ENCODE data around the gene C2orf72.

- TF ChIP-seq ELK1 (IDR thresholded peaks at IDR 0.05; ENCODE audit: borderline replicate concordance, low read depth, low read length): no peak
- no peak for TF ChIP-seq CTCF (conservative IDR thresholded peaks at IDR 0.05; ENCODE audit: low read depth, low read length)
- TF ChIP-seq CEBPB (IDR thresholded peaks at IDR 0.05; ENCODE audit: low read depth, low read length): no peak
- TF ChIP-seq POLR2A (IDR thresholded peaks at IDR 0.05; ENCODE audit: low read depth, low read length): no peak
- no peak for TF ChIP-seq MAFK (IDR thresholded peaks at IDR 0.05; ENCODE audit: low read depth, low read length)
- no peak for TF ChIP-seq SMC3 (IDR thresholded peaks at IDR 0.05; ENCODE audit: low read depth, low read length)
- no peak for TF ChIP-seq RFX5 (IDR thresholded peaks at IDR 0.05; ENCODE audit: low read depth, low read length)
- TF ChIP-seq CHD1 (IDR thresholded peaks at IDR 0.05; ENCODE audit: low read depth, low read length): no peak
- TF ChIP-seq RAD21 (IDR thresholded peaks at IDR 0.05; ENCODE audit: low read length): no peak
- TF ChIP-seq, protein P1, sequence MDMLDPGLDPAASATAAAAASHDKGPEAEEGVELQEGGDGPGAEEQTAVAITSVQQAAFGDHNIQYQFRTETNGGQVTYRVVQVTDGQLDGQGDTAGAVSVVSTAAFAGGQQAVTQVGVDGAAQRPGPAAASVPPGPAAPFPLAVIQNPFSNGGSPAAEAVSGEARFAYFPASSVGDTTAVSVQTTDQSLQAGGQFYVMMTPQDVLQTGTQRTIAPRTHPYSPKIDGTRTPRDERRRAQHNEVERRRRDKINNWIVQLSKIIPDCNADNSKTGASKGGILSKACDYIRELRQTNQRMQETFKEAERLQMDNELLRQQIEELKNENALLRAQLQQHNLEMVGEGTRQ (IDR thresholded peaks at IDR 0.05; ENCODE audit: low read depth, low read length): no peak
- no peak for TF ChIP-seq MXI1 (IDR thresholded peaks at IDR 0.05; ENCODE audit: borderline replicate concordance, low read depth, low read length)
- TF ChIP-seq MAZ (IDR thresholded peaks at IDR 0.05; ENCODE audit: borderline replicate concordance, low read depth, low read length): no peak
Observed at GRCh38 chr2:231036131-231036530, 1.2 kb upstream of the C2orf72 start.

Data from IMR-90 (cell line).